GM21526 (cell line): ENCODE measurements around the gene RNASEH2B.

Experiments used
- ATAC-seq: cut with Tn5 transposase; IDR thresholded peaks from one replicate; pipeline ENCODE4 v1.9.1; 2021; ENCODE audit warnings: moderate library complexity; ENCODE audit not compliant: unreplicated experiment, low FRiP score

Gene RNASEH2B

DNA sequence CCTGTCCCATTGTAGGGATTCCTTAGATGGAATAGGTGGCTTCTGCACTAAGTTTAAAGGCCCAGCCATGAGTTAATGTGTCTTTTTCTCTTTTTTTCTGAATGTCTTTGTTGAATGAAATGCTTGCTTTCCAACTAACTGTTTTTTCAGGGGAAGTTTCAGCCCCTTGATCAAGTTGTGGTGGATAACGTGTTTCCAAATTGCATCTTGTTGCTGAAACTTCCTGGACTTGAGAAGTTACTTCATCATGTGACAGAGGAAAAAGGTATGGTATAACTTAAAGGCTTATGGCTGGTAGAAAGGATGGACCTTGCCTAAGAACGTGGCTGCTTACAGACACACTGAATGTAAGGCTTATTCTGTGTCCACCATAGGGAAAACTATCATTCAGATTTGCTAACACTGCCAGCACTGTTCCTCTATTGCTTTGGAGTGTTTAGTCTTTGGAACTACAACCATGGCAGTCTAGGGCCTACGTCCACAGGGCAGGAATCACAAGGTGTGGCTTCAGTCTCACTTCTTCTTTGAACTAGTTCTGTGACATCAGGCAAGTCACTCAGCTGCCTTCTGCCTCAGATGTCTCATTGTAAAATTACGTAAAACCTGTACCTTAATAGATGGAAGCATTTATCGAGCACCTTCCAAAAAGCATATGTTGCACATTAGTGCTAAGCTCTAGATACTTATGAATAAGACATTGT is 25.3 kb downstream of the RNASEH2B start:
- ATAC-seq, result no peak

DNA sequence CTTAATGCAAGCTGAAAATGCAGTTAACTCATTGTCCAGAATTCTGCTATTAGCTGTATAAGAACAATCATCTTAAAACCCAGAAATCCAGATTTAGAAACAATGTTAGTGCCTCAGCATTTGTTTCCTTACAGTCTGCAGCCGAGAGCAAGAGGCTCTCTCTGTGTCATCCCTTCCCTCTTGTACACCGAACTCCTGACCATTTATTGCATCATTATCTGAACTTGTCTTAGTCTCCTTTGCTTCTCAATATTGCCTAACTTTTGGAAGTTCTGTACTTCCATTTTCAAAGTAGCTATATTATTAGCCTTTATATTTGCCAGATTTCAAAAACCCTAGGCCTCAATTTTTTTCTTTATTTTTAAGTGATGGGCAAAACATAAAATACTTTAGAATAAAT is 27.1 kb downstream of the RNASEH2B start:
- no peak for ATAC-seq

DNA sequence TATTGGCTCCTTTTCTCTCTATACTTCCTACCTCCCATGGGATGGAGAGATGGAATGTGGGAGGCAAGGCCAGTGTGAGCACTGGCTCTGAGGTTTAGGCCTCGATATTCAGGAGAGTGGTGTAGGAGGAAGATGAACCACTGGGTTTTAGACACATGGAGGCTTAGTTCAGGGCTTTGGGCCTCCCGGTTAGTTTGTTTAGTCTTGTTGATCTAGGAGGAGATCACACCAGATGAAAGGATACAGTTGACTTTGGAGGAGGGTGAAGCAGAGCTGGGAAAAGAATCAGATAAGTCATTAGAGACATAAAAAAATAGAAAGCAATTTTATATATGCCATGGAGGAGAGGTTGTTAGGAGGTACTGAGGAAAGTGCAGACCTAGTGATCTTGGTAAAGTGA is 30.9 kb downstream of the RNASEH2B start:
- ATAC-seq, result no peak

DNA sequence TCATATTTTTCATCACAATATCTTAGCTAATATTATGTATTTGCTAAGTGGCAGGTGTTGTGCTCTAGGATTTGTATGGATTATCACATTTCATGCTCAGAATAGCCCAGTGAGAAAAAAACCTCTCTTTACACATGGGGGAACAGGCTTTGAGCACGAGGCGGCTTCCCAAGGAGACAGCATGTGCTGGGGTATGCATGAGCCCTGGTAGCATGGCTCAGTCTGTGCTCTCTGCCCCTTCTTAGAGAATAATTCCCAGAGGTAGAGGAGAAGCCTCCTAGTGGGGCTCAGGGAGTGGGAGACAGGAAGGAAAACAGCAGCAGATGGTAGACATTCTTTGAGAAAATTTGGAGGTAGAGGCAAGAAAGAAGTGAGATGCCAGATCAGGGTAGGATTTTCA is 31.6 kb downstream of the RNASEH2B start:
- ATAC-seq, result no peak

DNA sequence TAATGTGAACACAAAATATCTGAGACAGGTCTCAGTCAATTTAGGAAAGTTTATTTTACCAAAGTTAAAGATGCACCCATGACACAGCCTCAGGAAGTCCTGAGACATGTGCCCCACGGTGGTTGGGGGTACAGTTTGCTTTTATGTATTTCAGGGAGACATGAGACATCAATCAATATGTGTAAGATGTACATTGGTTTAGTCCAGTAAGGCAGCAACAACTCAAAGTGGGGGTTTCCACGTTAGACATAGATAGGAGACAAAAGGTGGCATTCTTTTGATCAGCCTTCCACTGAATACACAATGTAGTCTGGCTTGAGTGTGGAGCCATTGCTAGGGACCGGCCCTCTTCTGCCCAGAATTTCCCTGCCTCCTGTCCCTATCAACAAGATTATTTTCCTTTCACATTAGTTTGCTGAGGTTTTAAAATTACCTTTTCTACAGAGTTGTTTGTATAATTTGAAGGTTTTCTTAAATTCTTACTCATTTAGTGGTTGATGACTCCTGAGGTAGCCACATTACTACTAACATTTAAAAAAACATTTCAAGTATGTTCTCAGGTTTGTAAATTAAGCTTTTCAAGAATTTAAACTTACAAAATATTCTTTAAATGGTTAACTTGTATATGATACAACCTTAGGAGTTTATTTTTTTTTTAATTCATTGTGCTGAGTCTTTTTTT is 33.2 kb downstream of the RNASEH2B start:
- no peak for ATAC-seq

DNA sequence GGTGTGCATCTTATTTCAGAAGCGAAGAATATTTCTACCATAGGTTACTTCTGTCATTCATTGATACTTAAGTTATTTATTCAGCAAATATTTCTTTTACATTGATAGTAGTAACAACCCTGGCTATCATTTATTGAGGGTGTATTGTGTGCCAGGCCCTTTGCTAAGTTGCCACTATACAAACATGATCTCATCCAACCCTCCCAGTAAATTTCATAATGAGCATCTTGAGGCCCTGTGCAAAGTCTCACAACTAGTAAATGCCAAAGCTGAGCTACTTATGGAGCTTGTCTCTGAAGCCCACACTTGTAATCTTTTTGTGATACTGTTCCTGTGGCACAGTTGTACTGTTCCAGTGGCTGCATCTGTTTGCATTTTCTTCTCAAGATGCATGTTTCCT is 36.1 kb downstream of the RNASEH2B start:
- ATAC-seq, result no peak

DNA sequence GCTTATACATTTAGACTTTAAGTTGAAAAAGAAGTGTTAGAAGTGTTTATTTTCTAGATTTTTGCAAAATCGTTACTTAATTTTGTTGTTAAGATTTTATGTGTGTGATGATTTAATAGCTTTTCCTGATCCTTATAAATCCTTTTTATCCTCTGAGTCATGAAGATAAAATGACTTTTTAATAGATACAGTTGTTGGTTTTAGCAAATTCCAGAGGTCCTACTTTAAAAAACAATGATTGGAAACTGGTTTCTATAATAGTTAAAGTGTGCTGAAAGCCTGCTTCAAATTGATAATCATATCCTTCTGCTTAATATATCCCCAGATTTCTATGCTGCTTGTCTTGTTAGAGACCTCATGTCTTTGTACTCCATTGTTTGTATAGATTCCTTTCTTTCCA is 39.0 kb downstream of the RNASEH2B start:
- no peak for ATAC-seq

DNA sequence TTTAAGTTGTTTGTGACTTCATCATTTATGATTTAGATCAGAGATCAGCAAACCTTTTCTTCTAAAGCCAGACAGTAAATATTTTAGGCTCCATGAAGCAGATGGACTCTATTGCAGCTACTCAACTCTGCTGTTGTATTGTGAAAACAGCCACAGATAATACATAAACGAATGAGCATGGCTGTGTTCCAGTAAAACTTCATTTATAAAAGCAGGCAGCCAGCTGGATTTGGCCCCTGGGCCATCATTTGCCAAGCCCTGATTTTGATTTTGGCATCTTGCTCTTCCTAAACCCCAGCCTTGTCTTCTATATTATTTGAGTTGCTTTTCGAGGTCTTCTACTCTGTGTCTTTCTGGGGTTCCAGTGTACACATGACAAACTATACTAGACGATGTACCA is 41.3 kb downstream of the RNASEH2B start:
- ATAC-seq, result no peak

DNA sequence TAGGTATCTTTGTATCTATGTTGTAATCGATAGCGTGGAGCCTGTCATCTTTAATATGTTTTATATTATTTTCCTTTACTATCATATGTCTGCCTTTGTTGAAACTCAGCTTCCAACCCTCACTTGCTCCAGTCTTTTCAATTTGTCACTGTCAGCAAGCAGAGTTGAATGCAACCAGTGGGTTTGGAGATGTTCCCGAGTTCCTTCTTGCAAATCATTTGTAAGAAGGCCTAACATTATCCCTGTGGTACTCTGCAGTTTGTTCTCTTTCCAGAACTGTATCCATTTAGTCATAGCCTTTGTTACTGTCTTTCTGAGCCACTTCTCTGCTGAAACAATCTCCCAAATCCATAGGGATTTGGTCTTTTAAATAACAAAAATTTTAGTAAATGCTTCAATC is 41.8 kb downstream of the RNASEH2B start:
- no peak for ATAC-seq

DNA sequence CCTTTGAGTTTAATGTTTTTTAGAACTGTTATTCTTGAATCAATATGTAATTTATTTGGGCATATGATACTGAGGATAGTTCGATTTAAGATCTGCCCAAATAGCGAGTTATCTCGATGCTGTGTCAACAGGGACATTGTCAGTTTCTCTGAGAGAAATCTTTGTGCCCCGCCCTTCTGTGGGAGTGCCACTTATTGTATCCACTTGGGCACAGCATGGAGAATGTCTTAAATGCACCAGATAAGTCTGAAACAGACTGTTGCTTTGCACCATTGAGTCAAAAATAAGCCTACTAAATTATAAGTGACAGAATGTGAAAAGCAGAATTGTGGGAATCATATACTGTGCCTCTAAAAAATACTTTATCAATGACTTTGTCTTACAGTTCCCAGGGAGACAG is 45.6 kb downstream of the RNASEH2B start:
- no peak for ATAC-seq

DNA sequence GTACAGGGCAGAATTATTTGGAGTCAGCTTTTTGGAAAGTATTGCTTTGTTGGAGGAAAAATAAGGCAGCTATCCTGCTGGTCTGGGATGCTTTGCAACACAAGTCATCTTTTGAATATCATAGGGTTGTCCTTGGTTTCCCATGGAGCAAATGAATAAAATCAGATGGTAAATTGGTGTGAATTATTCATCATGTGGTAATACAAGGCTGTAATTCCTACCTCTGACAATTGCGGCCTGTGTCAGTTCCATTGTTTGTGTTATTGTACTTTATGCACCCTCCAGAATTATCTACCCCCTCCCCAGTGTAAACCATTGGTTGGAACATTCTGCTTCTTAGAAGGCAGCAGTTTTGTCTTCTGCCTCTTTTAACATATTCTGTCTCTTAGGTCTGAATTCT is 46.2 kb downstream of the RNASEH2B start:
- ATAC-seq, result no peak

DNA sequence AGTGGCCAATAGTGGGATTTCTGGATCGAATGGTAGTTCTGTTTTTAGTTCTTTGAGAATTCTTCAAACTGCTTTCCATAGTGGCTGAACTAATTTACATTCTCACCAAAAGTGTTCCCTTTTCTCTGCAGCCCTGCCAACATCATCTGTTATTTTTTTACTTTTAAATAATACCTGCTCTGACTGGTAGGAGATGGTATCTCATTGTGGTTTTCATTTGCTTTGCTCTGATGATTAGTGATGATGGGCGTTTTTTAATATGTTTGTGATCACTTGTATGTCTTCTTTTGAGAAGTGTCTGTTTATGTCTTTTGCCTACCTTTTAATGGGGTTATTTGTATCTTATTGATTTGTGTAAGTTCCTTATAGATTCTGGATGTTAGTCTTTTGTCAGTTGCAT is 48.0 kb downstream of the RNASEH2B start:
- ATAC-seq, result no peak

DNA sequence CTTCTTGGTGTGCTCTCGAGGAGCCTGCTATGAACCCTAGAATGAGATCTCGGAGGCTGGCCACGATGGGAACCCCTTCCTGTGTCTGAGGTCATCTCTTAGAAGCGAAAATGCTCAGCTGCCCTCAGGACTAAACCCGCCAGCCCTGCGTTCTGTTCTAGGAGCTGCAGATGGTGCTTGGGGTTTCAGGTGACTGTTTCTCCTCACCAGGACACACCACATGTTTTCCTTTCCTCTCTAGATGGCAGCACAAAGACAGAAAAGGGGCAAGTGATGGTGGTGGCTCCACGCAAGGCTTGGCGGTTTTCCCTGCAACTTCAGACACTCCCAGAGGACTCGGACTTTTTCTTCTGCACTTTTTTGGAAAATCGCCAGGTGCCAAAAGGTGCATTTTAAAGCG is 60.1 kb downstream of the RNASEH2B start:
- ATAC-seq, result no peak

DNA sequence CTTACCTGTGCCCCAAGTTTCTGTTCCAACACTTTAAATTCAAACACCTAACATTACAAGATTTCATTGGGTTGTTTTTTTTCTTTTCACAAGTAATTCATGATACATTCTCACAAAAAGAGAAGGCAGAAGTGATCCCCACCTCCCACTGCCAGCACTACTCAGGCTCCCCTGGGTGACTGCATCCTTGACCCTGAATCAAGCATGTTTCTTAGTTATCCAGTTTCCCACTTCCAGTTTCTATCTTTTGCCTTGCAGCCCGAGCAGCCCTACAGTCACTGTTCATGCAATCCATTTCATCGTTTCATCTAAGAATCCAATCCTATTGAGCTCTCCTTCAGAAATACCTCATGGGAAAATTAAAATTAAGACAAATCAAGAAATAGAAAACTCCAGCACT is 61.4 kb downstream of the RNASEH2B start:
- no peak for ATAC-seq

DNA sequence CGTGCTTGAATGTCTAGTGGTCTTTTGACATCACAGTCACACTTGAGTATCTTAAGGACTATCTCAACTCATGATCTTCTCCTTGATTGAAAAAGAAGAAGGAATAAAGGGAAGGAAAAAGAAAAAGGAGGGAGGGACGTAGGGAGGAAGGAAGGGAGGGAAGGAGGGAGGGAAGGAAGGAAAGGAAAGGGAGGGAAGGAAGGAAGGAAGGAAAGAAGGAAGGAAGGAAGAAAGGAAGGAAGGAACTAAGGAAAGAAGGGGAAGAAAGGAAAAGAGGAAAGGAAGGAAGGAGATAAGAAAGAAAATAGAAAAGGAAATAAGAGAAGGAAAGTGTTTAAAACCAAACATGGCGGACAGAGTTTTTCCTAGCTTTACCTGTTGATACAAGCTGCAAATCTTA is 64.7 kb downstream of the RNASEH2B start:
- ATAC-seq, result no peak

DNA sequence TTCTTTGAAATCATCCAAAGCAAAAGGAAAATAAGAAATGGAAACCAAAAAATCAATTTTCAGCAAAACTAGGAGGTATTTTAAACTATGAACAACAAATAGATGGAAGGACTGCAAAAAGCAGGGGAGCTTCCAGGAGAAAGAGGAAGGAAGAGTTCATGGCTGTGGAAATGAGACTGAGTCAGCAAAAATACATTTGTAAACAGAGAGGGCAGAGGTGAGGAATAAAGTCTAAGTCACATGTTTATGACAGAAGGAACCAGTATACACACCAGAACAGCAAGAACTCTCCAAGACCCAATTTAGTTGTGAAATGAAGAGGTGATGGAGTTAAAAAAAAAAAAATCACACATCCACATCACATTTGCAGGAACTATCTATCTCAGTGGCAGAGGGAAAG is 69.6 kb downstream of the RNASEH2B start:
- ATAC-seq, result no peak

DNA sequence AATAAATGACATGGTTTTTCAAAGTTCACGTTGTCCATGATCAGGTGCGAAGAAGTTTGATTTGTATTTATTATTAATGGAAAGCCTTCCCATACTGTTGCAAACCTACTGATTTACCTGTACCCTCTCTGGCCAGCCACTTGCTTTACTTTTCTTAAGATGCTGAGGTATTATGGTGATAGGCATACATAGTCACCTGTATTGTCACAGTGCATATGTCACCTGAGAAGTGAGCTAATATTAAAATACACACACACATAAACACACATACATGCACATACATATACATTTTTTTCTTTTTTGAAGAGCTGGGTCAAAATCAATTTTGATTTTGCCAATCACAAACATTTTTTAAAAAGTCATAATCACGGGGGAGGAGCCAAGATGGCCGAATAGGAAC is 72.1 kb downstream of the RNASEH2B start:
- no peak for ATAC-seq

DNA sequence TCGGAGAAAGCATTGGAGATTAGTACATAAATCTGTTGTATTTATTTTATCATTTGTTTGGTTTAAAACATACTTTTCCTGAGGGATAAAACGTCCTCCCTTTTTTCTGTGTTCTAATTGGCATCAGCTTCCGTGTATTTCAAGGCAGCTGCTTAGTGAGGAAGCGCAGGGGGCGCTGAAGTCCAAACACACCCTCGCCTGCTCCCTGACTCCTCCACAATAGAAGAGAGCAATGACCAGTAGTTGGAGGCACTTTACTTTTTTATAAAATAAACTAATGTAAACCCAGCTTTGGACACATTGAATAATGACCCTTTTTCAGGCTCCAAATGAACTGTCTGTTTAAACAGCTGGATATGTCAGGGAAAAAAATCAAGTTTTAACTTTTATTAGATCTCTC is 79.9 kb downstream of the RNASEH2B start:
- ATAC-seq, result no peak

DNA sequence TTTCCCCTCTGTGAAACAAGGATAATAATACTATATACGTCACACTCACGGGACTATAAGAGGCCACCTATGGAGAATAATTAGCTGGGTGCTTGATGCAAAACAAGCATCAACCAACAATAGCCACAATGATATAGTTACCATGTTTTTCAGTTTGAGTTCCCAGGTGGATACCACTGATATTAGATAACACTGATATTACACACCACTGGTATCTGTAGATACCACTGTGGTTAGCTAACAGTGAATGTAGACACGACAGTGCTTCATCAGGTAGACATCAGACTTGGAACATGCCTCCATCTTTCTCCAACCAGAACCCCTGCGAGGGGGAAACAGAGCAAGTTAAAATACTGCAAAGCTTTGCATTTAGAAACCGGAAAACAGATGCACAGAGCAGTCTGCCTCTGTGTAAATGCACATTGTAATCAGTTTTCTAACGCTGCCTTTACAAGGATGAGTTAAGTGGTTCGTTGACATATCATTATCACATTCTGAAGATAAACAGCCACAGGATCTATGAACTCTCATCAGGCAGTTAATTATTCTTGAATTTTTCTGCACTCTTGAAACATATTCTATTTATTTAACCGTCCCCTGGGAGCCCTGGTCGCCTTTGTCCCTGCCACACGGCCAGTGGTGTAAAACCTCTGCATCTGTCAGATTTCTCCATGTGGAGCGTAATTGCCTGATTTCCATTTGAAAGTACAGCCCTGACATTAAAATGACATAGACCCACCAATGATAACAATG is 80.7 kb downstream of the RNASEH2B start:
- no peak for ATAC-seq

DNA sequence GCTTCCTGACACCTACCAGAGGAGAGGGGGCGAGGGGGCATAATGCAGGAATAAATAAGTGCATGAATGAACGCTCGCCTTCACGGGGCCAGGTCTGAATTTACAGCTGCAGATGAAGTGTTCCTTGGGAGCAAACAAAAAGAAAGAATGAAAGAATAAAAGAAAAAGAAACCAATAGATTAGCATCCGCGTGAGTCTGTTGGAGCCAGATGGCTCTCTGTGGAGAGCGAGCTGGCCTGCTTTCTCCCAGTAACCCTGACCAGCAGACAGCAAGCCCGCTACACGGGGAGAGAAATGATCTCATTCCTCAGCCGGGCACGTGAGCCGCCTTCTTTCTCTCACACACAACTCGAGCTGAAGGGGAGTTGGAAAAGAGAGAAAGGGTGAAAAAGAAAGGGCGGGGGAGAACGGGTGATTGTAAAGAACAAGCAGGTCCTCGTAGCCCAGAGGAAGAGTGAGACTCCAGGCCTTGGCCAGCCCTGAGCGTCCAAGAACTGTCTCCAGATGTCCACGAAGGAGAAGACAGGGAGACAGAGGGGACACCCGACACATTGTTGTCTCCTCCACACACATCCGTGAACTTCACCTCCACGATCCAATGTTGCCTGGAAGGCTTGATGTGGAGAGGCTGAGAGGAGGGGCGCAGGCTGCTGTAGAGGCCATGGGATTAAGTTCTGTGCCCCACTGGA is 81.4 kb downstream of the RNASEH2B start:
- no peak for ATAC-seq
